Measurements from ENCODE around the gene LETM1.

- TF ChIP-seq POLR2AphosphoS5 (IDR thresholded peaks at IDR 0.05; ENCODE audit: borderline replicate concordance, low read depth, low read length) (no peak), EZH2 (IDR thresholded peaks at IDR 0.05) (no peak), FOXP2 (optimal IDR thresholded peaks at IDR 0.05; ENCODE audit: control extremely low read depth, extremely low read length, insufficient read depth) (no peak)
These were observed 24.6 kb downstream of the LETM1 start for GRCh38 chr4:1831331-1831730.

All from SK-N-MC (cell line).